SH-SY5Y (cell line): ENCODE data around the gene GSTCD.

Source experiments
- GATA2 ChIP-seq: IDR thresholded peaks from 2 replicates; pipeline ENCODE4 v1.6.1; 2011; ENCODE audit warnings: mild to moderate bottlenecking, low read depth, low read length
- GATA3 ChIP-seq: IDR thresholded peaks from 2 replicates; pipeline ENCODE4 v1.6.1; 2011; ENCODE audit warnings: low read depth, mild to moderate bottlenecking, low read length, moderate library complexity

GRCh38 chr4:105845559-105845958 lies 137.0 kb downstream of the GSTCD start:
- TF ChIP-seq GATA2 (no peak), GATA3 (no peak)
